GM10266 (cell line): ENCODE measurements around the gene MMP24OS.
"Not testable (repeated sequence)": the region's sequence is repeated elsewhere in the genome, so short reads cannot be mapped to it uniquely, and the experiment has no call there.

Experiments
- DNase-seq: peaks from one replicate; pipeline ENCODE4 v3.0.0; 2012; ENCODE audit errors: extremely low spot score
- CTCF ChIP-seq: IDR thresholded peaks from 2 replicates; pipeline ENCODE4 v1.5.1; 2012; ENCODE audit warnings: mild to moderate bottlenecking, low read depth; ENCODE audit not compliant: control insufficient read depth, insufficient read depth; ENCODE audit errors: missing control alignments

The MMP24OS gene

GRCh38 chr20:35260426-35260825, 17.5 kb downstream of the MMP24OS start:
- TF ChIP-seq CTCF: no peak
- no peak for DNase-seq

GRCh38 chr20:35257175-35257909, 20.6 kb downstream of the MMP24OS start:
- no peak for DNase-seq
- TF ChIP-seq CTCF: no peak

GRCh38 chr20:35254448-35254999, 23.4 kb downstream of the MMP24OS start:
- TF ChIP-seq CTCF: no peak
- DNase-seq: no peak

GRCh38 chr20:35253010-35253409, 24.9 kb downstream of the MMP24OS start:
- DNase-seq: no peak

GRCh38 chr20:35252598-35252997, 25.3 kb downstream of the MMP24OS start:
- not testable (repeated sequence) for DNase-seq

More at GRCh38 chr20:35253010-35253409, 24.9 kb downstream of the MMP24OS start:
- TF ChIP-seq CTCF: no peak

- TF ChIP-seq CTCF: no peak
- DNase-seq: peak; percentile 45
Observed at GRCh38 chr20:35252037-35252461, 25.9 kb downstream of the MMP24OS start.

GRCh38 chr20:35251613-35251940, 26.3 kb downstream of the MMP24OS start:
- no peak for DNase-seq
- no peak for TF ChIP-seq CTCF
